GM23248 (cell line): Measurements from ENCODE around the gene MTCL1. TPM values are rescaled to one million over a fixed set of nuclear protein-coding genes. Genes with fewer than 3 reads are reported as not detected.

Experiments used
- DNase-seq: peaks from one replicate; pipeline ENCODE4 v3.0.0-alpha.2; 2015
- H2AFZ ChIP-seq: fragments of 200-600 bp; sonication (generic); 2 replicates; pipeline ENCODE4 v1.6.1; 2016; ENCODE audit warnings: antibody characterized with exemption
- H3F3A ChIP-seq: fragments of 200-600 bp; sonication (generic); 2 replicates; pipeline ENCODE4 v1.6.1; 2016; ENCODE audit warnings: mild to moderate bottlenecking, antibody characterized with exemption, mixed run types; ENCODE audit not compliant: insufficient read depth
- H3K27ac ChIP-seq: fragments of 200-600 bp; sonication (generic); 2 replicates; pipeline ENCODE4 v1.5.1; 2016; ENCODE audit warnings: mild to moderate bottlenecking
- H3K27me3 ChIP-seq: fragments of 200-600 bp; sonication (generic); replicated peaks from 2 replicates; pipeline ENCODE4 v1.6.1; 2016; ENCODE audit warnings: mild to moderate bottlenecking; ENCODE audit not compliant: insufficient read depth
- H3K36me3 ChIP-seq: fragments of 200-600 bp; sonication (generic); 2 replicates; pipeline ENCODE4 v1.6.1; 2016; ENCODE audit warnings: low read depth, mild to moderate bottlenecking
- H3K4me1 ChIP-seq: fragments of 200-600 bp; sonication (generic); 2 replicates; pipeline ENCODE4 v1.6.1; 2016; ENCODE audit warnings: mild to moderate bottlenecking; ENCODE audit not compliant: insufficient read depth
- H3K4me2 ChIP-seq: fragments of 200-600 bp; sonication (generic); one replicate; pipeline ENCODE4 v1.6.1; 2016; ENCODE audit warnings: mild to moderate bottlenecking; ENCODE audit not compliant: unreplicated experiment
- H3K4me3 ChIP-seq: fragments of 200-600 bp; sonication (generic); 2 replicates; pipeline ENCODE4 v1.5.1; 2016; ENCODE audit warnings: mild to moderate bottlenecking
- H3K79me2 ChIP-seq: fragments of 200-600 bp; sonication (generic); 2 replicates; pipeline ENCODE4 v1.6.1; 2016; ENCODE audit warnings: mild to moderate bottlenecking; ENCODE audit not compliant: insufficient read depth
- H3K9ac ChIP-seq: fragments of 200-600 bp; sonication (generic); 2 replicates; pipeline ENCODE4 v1.6.1; 2016; ENCODE audit warnings: mild to moderate bottlenecking
- H3K9me2 ChIP-seq: fragments of 200-600 bp; sonication (generic); 2 replicates; pipeline ENCODE4 v1.6.1; 2016; ENCODE audit warnings: mixed run types, mild to moderate bottlenecking, moderate library complexity; ENCODE audit not compliant: insufficient read depth
- H3K9me3 ChIP-seq: fragments of 200-600 bp; sonication (generic); one replicate; pipeline ENCODE4 v1.6.1; 2017; ENCODE audit warnings: low read depth
- H4K20me1 ChIP-seq: fragments of 200-600 bp; sonication (generic); 2 replicates; pipeline ENCODE4 v1.6.0; 2016; ENCODE audit not compliant: insufficient read depth
- EZH2 ChIP-seq: fragments of 200-600 bp; sonication (generic); IDR thresholded peaks from 2 replicates; pipeline ENCODE4 v1.6.1; 2018; ENCODE audit warnings: antibody characterized with exemption, mild to moderate bottlenecking; ENCODE audit not compliant: insufficient read depth, poor library complexity, severe bottlenecking
- EZH2phosphoT487 ChIP-seq: fragments of 200-600 bp; sonication (generic); IDR thresholded peaks from 2 replicates; pipeline ENCODE4 v1.6.1; 2018; ENCODE audit warnings: antibody characterized with exemption, moderate library complexity, mild to moderate bottlenecking, low read depth; ENCODE audit not compliant: insufficient read depth
- WGBS, 2 experiments: methylation state at CpG; one replicate each; pipeline ENCODE4 v1.1.6; 2015 to 2017; ENCODE audit warnings: low lambda C conversion rate in 2 of 2, low coverage in 1 of 2; ENCODE audit errors: missing lambda C conversion rate in 2 of 2; 5-methylcytosine and 5-hydroxymethylcytosine counted together
- in situ Hi-C: fragments of 300-500 bp; cut with MboI; formaldehyde crosslinking; loops from 2 replicates; pipeline ENCODE4 v1.15.0; 2020
- polyA plus RNA-seq: library from polyadenylated mRNA; unstranded; fragments of >200 nt; fragmentation: Nextera tagmentation; extraction: Ambion mirVana; gene quantifications from 2 replicates; pipeline ENCODE4 v1.2.1, GENCODE V29; 2016
- total RNA-seq: library from RNA; depleted of rRNA; stranded (reverse); fragments of >200 nt; shearing (Covaris generic); gene quantifications from 2 replicates; pipeline ENCODE4 v1.2.3, GENCODE V29; 2014

The MTCL1 gene
- total and polyA plus RNA-seq, 2 experiments from 2014 or later: 10.3 to 36.9 TPM

DNA sequence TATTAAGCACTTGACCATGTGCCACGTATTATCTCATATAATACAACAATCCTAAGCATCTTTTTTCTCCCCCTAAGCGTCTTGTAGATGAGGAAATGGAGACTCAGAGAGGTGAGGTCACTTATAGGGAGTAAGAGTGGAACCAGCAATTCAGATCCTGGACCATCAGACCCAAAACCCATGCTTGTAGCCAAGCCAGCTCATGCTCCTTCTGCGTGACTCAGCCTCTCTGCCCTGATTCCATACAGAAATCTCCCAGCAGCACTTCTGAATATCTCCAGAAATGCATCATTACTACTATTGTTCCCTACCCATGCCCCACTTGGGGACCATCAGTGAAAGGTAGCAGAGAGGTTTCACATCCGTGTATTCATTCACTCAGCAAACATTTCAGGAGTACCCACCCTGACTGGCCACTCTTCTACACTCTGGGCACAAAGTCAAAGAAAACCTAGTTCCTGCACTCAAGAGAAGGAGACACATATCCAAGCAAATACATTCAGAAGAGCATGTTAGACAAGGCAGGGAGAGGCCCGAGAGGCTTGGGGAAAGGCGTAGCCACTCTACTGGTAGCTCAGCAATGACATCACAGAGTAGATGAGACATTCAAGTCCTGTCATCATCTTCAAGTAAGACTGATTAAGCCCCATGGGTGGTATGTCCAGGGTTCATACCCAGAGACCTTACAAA lies 141.9 kb downstream of the MTCL1 start:
- in situ Hi-C loops: no loop called here
- Histone ChIP-seq H4K20me1 (no peaks in the 10 kb centered on the region), H3K36me3 (no peaks in the 10 kb centered on the region), H3K27me3 (no peaks in the 10 kb centered on the region), H3K27ac (peak overlapping the region; percentile 52), H3K4me3 (no peak overlapping the region), H3K9ac (no peak overlapping the region), H3F3A (peaks cover 22% of the 10 kb centered on the region), H3K4me1 (peaks cover 18% of the 10 kb centered on the region), H3K4me2 (peak overlapping the region; percentile 17), H3K79me2 (no peaks in the 10 kb centered on the region), H3K9me2 (no peaks in the 10 kb centered on the region), H3K9me3 (no peaks in the 10 kb centered on the region), H2AFZ (no peak overlapping the region)
- 57 to 62% methylated on average over 6 of the region's 6 CpGs for WGBS, 2 experiments
- peak; percentile 79 for DNase-seq
- TF ChIP-seq EZH2 (no peak), EZH2phosphoT487 (no peak)

GRCh38 chr18:8847900-8848299 lies 142.5 kb downstream of the MTCL1 start:
- H3K36me3 ChIP-seq: no peaks in the 10 kb centered on the region
- H3K9me2 ChIP-seq: no peaks in the 10 kb centered on the region
- peaks cover 18% of the 10 kb centered on the region for H3K4me1 ChIP-seq
- H3K4me3 ChIP-seq: no peak overlapping the region
- no peaks in the 10 kb centered on the region for H3K9me3 ChIP-seq
- H3K27me3 ChIP-seq: no peaks in the 10 kb centered on the region
- 22 to 27% methylated on average over 5 of the region's 5 CpGs for WGBS, 2 experiments
- peaks cover 22% of the 10 kb centered on the region for H3F3A ChIP-seq
- H3K79me2 ChIP-seq: no peaks in the 10 kb centered on the region
- TF ChIP-seq EZH2phosphoT487: no peak
- TF ChIP-seq EZH2: no peak
- H4K20me1 ChIP-seq: no peaks in the 10 kb centered on the region
- peak overlapping the region; percentile 52 for H3K27ac ChIP-seq
- no peak overlapping the region for H2AFZ ChIP-seq
- no peak overlapping the region for H3K9ac ChIP-seq
- in situ Hi-C loops: no loop called here
- H3K4me2 ChIP-seq: peak overlapping the region; percentile 17
- DNase-seq: peak; percentile 48

- Histone ChIP-seq H3K9me3 (no peaks in the 10 kb centered on the region), H3K9ac (no peak overlapping the region), H3K4me1 (peaks cover 18% of the 10 kb centered on the region), H3K4me3 (no peak overlapping the region), H4K20me1 (no peaks in the 10 kb centered on the region), H3K36me3 (no peaks in the 10 kb centered on the region), H3F3A (peaks cover 22% of the 10 kb centered on the region), H2AFZ (no peak overlapping the region), H3K27me3 (no peaks in the 10 kb centered on the region), H3K4me2 (no peak overlapping the region), H3K27ac (peak overlapping the region; percentile 19; the same call in 1 of the 2 replicates), H3K9me2 (no peaks in the 10 kb centered on the region), H3K79me2 (no peaks in the 10 kb centered on the region)
- WGBS, 2 experiments: 27% methylated on average over 3 of the region's 3 CpGs
- in situ Hi-C loops: no loop called here
- DNase-seq: peak; percentile 55
- TF ChIP-seq EZH2 (no peak), EZH2phosphoT487 (no peak)
These were observed 143.2 kb downstream of the MTCL1 start for GRCh38 chr18:8848541-8848940.

DNA sequence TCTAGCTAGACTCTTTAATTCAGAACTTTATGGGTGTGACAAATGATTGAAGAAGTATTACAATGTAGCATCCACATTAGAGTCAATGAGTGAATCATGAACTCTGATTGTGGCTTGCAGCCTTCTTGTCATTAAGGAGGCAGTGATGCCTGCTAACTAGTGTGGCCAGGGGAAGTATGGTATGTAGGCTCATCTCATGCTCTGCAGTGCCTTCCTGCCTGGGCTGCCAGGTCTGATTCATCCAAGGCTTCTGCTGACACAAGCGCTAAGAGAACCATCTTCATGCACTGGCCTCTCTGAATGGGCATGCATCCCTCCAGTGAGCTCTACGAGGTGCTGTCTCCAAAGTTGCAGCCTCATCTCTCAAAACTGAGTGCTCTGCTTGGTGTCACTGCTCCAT lies 144.3 kb downstream of the MTCL1 start:
- H4K20me1 ChIP-seq: no peaks in the 10 kb centered on the region
- TF ChIP-seq EZH2phosphoT487 (no peak), EZH2 (no peak)
- no peaks in the 10 kb centered on the region for H3K9me2 ChIP-seq
- H3K79me2 ChIP-seq: no peaks in the 10 kb centered on the region
- DNase-seq: peak; percentile 53
- no peaks in the 10 kb centered on the region for H3K36me3 ChIP-seq
- no peak overlapping the region for H3K27ac ChIP-seq
- no peaks in the 10 kb centered on the region for H3K27me3 ChIP-seq
- WGBS, 2 experiments: 92 to 97% methylated on average over 2 of the region's 2 CpGs
- no peak overlapping the region for H3K4me3 ChIP-seq
- H3K4me2 ChIP-seq: no peak overlapping the region
- no peaks in the 10 kb centered on the region for H3K9me3 ChIP-seq
- no peak overlapping the region for H3K9ac ChIP-seq
- peaks cover 18% of the 10 kb centered on the region for H3K4me1 ChIP-seq
- in situ Hi-C loops: no loop called here
- peaks cover 22% of the 10 kb centered on the region for H3F3A ChIP-seq
- no peak overlapping the region for H2AFZ ChIP-seq

GRCh38 chr18:8851659-8852058 lies 146.3 kb downstream of the MTCL1 start:
- Histone ChIP-seq H3K9me2 (no peaks in the 10 kb centered on the region), H3K9me3 (no peaks in the 10 kb centered on the region), H4K20me1 (no peaks in the 10 kb centered on the region), H3K4me3 (no peak overlapping the region), H3K9ac (no peak overlapping the region), H3K4me2 (no peak overlapping the region), H3K27ac (no peak overlapping the region), H2AFZ (no peak overlapping the region), H3F3A (peaks cover 22% of the 10 kb centered on the region), H3K4me1 (peaks cover 18% of the 10 kb centered on the region), H3K36me3 (no peaks in the 10 kb centered on the region), H3K27me3 (no peaks in the 10 kb centered on the region), H3K79me2 (no peaks in the 10 kb centered on the region)
- DNase-seq: no peak
- in situ Hi-C loops: no loop called here
- WGBS, 2 experiments: 98% methylated on average over 2 of the region's 2 CpGs
- TF ChIP-seq EZH2phosphoT487 (no peak), EZH2 (no peak)
